AG09319 (cell line): ENCODE measurements around the gene ZNF526.

ENCODE experiments used
- DNase-seq: peaks from one replicate; pipeline ENCODE4 v3.0.0-alpha.2; 2010; ENCODE audit warnings: low read depth; ENCODE audit errors: extremely low read depth
- CTCF ChIP-seq: IDR thresholded peaks from 2 replicates; pipeline ENCODE4 v1.5.1; 2011; ENCODE audit warnings: low read depth, mild to moderate bottlenecking, inconsistent platforms, low read length, moderate library complexity

Gene ZNF526

GRCh38 chr19:42175952-42176648 is 44.0 kb upstream of the ZNF526 start:
- DNase-seq, result no peak
- TF ChIP-seq CTCF, result no peak

GRCh38 chr19:42176649-42176989 is 43.5 kb upstream of the ZNF526 start:
- no peak for DNase-seq
- no peak for TF ChIP-seq CTCF

- peak; percentile 31 for TF ChIP-seq CTCF
- peak; percentile 25 for DNase-seq
Observed at GRCh38 chr19:42176990-42177685, 43.0 kb upstream of the ZNF526 start.

GRCh38 chr19:42177686-42178019 is 42.5 kb upstream of the ZNF526 start:
- no peak for DNase-seq
- TF ChIP-seq CTCF, result no peak

- DNase-seq, result no peak
- TF ChIP-seq CTCF, result peak; percentile 20
Observed at GRCh38 chr19:42178791-42179674, 41.1 kb upstream of the ZNF526 start.

- peak; percentile 51 for DNase-seq
- TF ChIP-seq CTCF, result peak; percentile 86
Observed at GRCh38 chr19:42184401-42184861, 35.7 kb upstream of the ZNF526 start.

GRCh38 chr19:42185277-42185676 is 34.8 kb upstream of the ZNF526 start:
- TF ChIP-seq CTCF, result no peak
- no peak for DNase-seq
